WTC11 (cell line): ENCODE results near the gene TPGS1. TPM values are rescaled to one million over a fixed set of nuclear protein-coding genes. Genes with fewer than 3 reads are reported as not detected.

ENCODE experiments used
- ATAC-seq: fragments of 200-7000 bp; cut with Tn5 transposase; 2 replicates; pipeline ENCODE4 v1.10.0; 2021; ENCODE audit warnings: mild to moderate bottlenecking, moderate library complexity
- CTCF ChIA-PET: fragments of 300-600 bp; sonication (Branson Sonifier 250); formaldehyde crosslinking; loops from one replicate; lab custom pipeline; 2021; ENCODE audit warnings: antibody characterized with exemption; lab: Charles Lee
- POLR2A ChIA-PET: fragments of 350-600 bp; sonication (Branson Sonifier 250); formaldehyde crosslinking; loops from one replicate; lab custom pipeline; 2021; ENCODE audit warnings: antibody characterized with exemption; lab: Charles Lee
- DNase-seq: peaks from one replicate; pipeline ENCODE4 v3.0.0; 2021; ENCODE audit warnings: low spot score
- H3K27ac Mint-ChIP-seq: 2 replicates; pipeline ENCODE4 v1.8.0; 2021; ENCODE audit warnings: mixed read lengths
- H3K27me3 Mint-ChIP-seq: 2 replicates; pipeline ENCODE4 v1.8.0; 2021; ENCODE audit warnings: low read depth, mild to moderate bottlenecking, moderate library complexity, mixed read lengths
- H3K36me3 Mint-ChIP-seq: 2 replicates; pipeline ENCODE4 v1.8.0; 2021; ENCODE audit warnings: mixed read lengths
- H3K4me1 Mint-ChIP-seq: 2 replicates; pipeline ENCODE4 v1.8.0; 2022; ENCODE audit warnings: mixed read lengths
- H3K4me3 Mint-ChIP-seq: 2 replicates; pipeline ENCODE4 v1.8.0; 2021; ENCODE audit warnings: mild to moderate bottlenecking, moderate library complexity, mixed read lengths
- H3K9me3 Mint-ChIP-seq: 2 replicates; pipeline ENCODE4 v1.8.0; 2021; ENCODE audit warnings: mixed read lengths
- AR ChIP-seq: fragments of 250-450 bp; sonication (Bioruptor Pico); IDR thresholded peaks from 2 replicates; pipeline ENCODE4 v1.9.0; 2021; ENCODE audit warnings: mild to moderate bottlenecking
- ATF2 ChIP-seq: sonication (generic); formaldehyde crosslinking; IDR thresholded peaks from 2 replicates; pipeline ENCODE4 v1.8.1; 2022; ENCODE audit warnings: low read depth, missing genetic modification reagents, borderline replicate concordance
- CDX4 ChIP-seq: fragments of 250-450 bp; sonication (Bioruptor Pico); IDR thresholded peaks from 2 replicates; pipeline ENCODE4 v1.9.0; 2021; ENCODE audit warnings: moderate library complexity, mild to moderate bottlenecking, inconsistent platforms, borderline replicate concordance
- CTCF ChIP-seq: fragments of 200-600 bp; IDR thresholded peaks from 2 replicates; pipeline ENCODE4 v1.8.0; 2022; ENCODE audit warnings: antibody characterized with exemption
- E2F1 ChIP-seq: sonication (generic); formaldehyde crosslinking; IDR thresholded peaks from 2 replicates; pipeline ENCODE4 v1.8.0; 2022; ENCODE audit warnings: mild to moderate bottlenecking, missing genetic modification reagents
- ERG ChIP-seq: fragments of 250-450 bp; sonication (Bioruptor Pico); IDR thresholded peaks from 2 replicates; pipeline ENCODE4 v1.8.0; 2021; ENCODE audit warnings: mild to moderate bottlenecking
- GRHL2 ChIP-seq: fragments of 250-450 bp; sonication (Bioruptor Pico); IDR thresholded peaks from 2 replicates; pipeline ENCODE4 v1.8.0; 2022; ENCODE audit warnings: mild to moderate bottlenecking, moderate library complexity; ENCODE audit not compliant: insufficient replicate concordance, severe bottlenecking
- IRF1 ChIP-seq: sonication (generic); formaldehyde crosslinking; IDR thresholded peaks from 2 replicates; pipeline ENCODE4 v1.8.0; 2023; ENCODE audit warnings: missing genetic modification reagents
- IRF2 ChIP-seq: sonication (generic); formaldehyde crosslinking; IDR thresholded peaks from 2 replicates; pipeline ENCODE4 v1.8.0; 2022; ENCODE audit warnings: low read depth, missing genetic modification reagents, borderline replicate concordance
- NFE2L1 ChIP-seq: sonication (generic); formaldehyde crosslinking; IDR thresholded peaks from 2 replicates; pipeline ENCODE4 v1.8.1; 2023; ENCODE audit warnings: missing genetic modification reagents
- NFYB ChIP-seq: sonication (generic); formaldehyde crosslinking; conservative IDR thresholded peaks from 2 replicates; pipeline ENCODE4 v1.8.0; 2022; ENCODE audit warnings: low read depth, missing genetic modification reagents
- NR2C2 ChIP-seq: sonication (generic); formaldehyde crosslinking; IDR thresholded peaks from 2 replicates; pipeline ENCODE4 v1.8.0; 2022; ENCODE audit warnings: mild to moderate bottlenecking, missing genetic modification reagents
- SMAD4 ChIP-seq: sonication (generic); formaldehyde crosslinking; IDR thresholded peaks from 2 replicates; pipeline ENCODE4 v1.8.0; 2022; ENCODE audit warnings: mild to moderate bottlenecking, missing genetic modification reagents
- TEAD4 ChIP-seq: sonication (generic); formaldehyde crosslinking; IDR thresholded peaks from 2 replicates; pipeline ENCODE4 v1.8.0; 2022; ENCODE audit warnings: mild to moderate bottlenecking, missing genetic modification reagents
- ZBTB21 ChIP-seq: sonication (generic); formaldehyde crosslinking; IDR thresholded peaks from 2 replicates; pipeline ENCODE4 v1.8.1; 2023; ENCODE audit warnings: mild to moderate bottlenecking, missing genetic modification reagents, borderline replicate concordance
- ZNF121 ChIP-seq: sonication (generic); formaldehyde crosslinking; IDR thresholded peaks from 2 replicates; pipeline ENCODE4 v1.8.0; 2023; ENCODE audit warnings: missing genetic modification reagents
- ZNF138 ChIP-seq: sonication (generic); formaldehyde crosslinking; conservative IDR thresholded peaks from 2 replicates; pipeline ENCODE4 v1.8.1; 2022; ENCODE audit warnings: mild to moderate bottlenecking, moderate library complexity, missing genetic modification reagents
- ZNF512 ChIP-seq: sonication (generic); formaldehyde crosslinking; IDR thresholded peaks from 2 replicates; pipeline ENCODE4 v1.8.1; 2022; ENCODE audit warnings: missing genetic modification reagents, borderline replicate concordance
- ZNF532 ChIP-seq: fragments of 250-450 bp; sonication (Bioruptor Pico); IDR thresholded peaks from 2 replicates; pipeline ENCODE4 v1.9.0; 2021; ENCODE audit warnings: mild to moderate bottlenecking, borderline replicate concordance
- total RNA-seq: library from RNA; stranded (reverse); gene quantifications from 3 replicates; pipeline ENCODE4 v1.2.3, GENCODE V29; 2021

TPGS1 gene
- total RNA-seq, 1 experiment from 2014 or later, result 18.8 TPM

- DNase-seq (no peak), ATAC-seq (no peak)
- Mint-ChIP-seq H3K36me3 (no peaks in the 10 kb centered on the region), H3K27me3 (no peaks in the 10 kb centered on the region), H3K4me3 (no peak overlapping the region), H3K27ac (no peak overlapping the region), H3K4me1 (no peaks in the 10 kb centered on the region), H3K9me3 (no peaks in the 10 kb centered on the region; the same call in 1 of the 2 replicates)
- ChIA-PET POLR2A (no interaction called here), CTCF (interaction anchor here (0.7 to 1.3 kb wide), 2 partner anchors 41 to 96 kb away, joined by 3 to 5 read pairs; no protein-coding TSS in a partner anchor)
- TF ChIP-seq ATF2 (CRISPR knock-in tag), result no peak
- TF ChIP-seq CTCF, result no peak
- TF ChIP-seq ZNF512 (CRISPR knock-in tag), result no peak
- no peak for TF ChIP-seq NFE2L1
- no peak for TF ChIP-seq TEAD4
- TF ChIP-seq IRF1 (CRISPR knock-in tag), result no peak
- no peak for TF ChIP-seq ZBTB21
- TF ChIP-seq IRF2 (CRISPR knock-in tag), result no peak
- TF ChIP-seq GRHL2, result no peak
- TF ChIP-seq ZNF532 (CRISPR knock-in tag), result no peak
- TF ChIP-seq ERG, result no peak
- no peak for TF ChIP-seq NR2C2
- no peak for TF ChIP-seq ZNF138 (CRISPR knock-in tag)
- TF ChIP-seq E2F1 (CRISPR knock-in tag), result no peak
- no peak for TF ChIP-seq AR (CRISPR knock-in tag)
- no peak for TF ChIP-seq CDX4 (CRISPR knock-in tag)
- TF ChIP-seq NFYB (CRISPR knock-in tag), result no peak
- no peak for TF ChIP-seq ZNF121 (CRISPR knock-in tag)
- no peak for TF ChIP-seq SMAD4 (CRISPR knock-in tag)
These were observed 37.5 kb upstream of the TPGS1 start for GRCh38 chr19:469833-470232.
